ENCODE measurements around the gene RAB3GAP1.
"Not testable (repeated sequence)": the region's sequence is repeated elsewhere in the genome, so short reads cannot be mapped to it uniquely, and the experiment has no call there.

Gene RAB3GAP1

GRCh38 chr2:135052042-135052876, at the start of gene RAB3GAP1:
Gene RAB3GAP1 (plus strand): TSS chr2:135052292. CDS start chr2:135052308, 16 bp downstream.
- Histone ChIP-seq H3K4me3 (peak within 1 kb of the TSS; percentile 51 to 84 (median 81)), H3K27ac (peak within 1 kb of the TSS; percentile 65 to 99 (median 94))

- H3K27ac ChIP-seq = no peak overlapping the region
Observed at GRCh38 chr2:135002836-135003235, 49.3 kb upstream of the RAB3GAP1 start.

GRCh38 chr2:135004005-135004746, 47.9 kb upstream of the RAB3GAP1 start:
- Histone ChIP-seq H3K4me3 (no peak overlapping the region), H3K27ac (no peak overlapping the region)

More at GRCh38 chr2:135002836-135003235, 49.3 kb upstream of the RAB3GAP1 start:
- no peak overlapping the region for H3K4me3 ChIP-seq

- Histone ChIP-seq H3K27ac (no peak overlapping the region), H3K4me3 (no peak overlapping the region)
Observed at GRCh38 chr2:135005753-135006152, 46.3 kb upstream of the RAB3GAP1 start.

GRCh38 chr2:135009339-135009738, 42.8 kb upstream of the RAB3GAP1 start:
- Histone ChIP-seq H3K27ac (no peak overlapping the region), H3K4me3 (no peak overlapping the region)

GRCh38 chr2:135010200-135010942, 41.7 kb upstream of the RAB3GAP1 start:
- no peak overlapping the region for H3K4me3 ChIP-seq
- H3K27ac ChIP-seq = no peak overlapping the region

- H3K4me3 ChIP-seq = no peak overlapping the region
- H3K27ac ChIP-seq = no peak overlapping the region
Observed at GRCh38 chr2:135011633-135012032, 40.5 kb upstream of the RAB3GAP1 start.

GRCh38 chr2:135021618-135022017, 30.5 kb upstream of the RAB3GAP1 start:
- H3K4me3 ChIP-seq = no peak overlapping the region
- no peak overlapping the region for H3K27ac ChIP-seq

- Histone ChIP-seq H3K27ac (no peak overlapping the region), H3K4me3 (no peak overlapping the region)
Observed at GRCh38 chr2:135022952-135023880, 28.9 kb upstream of the RAB3GAP1 start.

GRCh38 chr2:135023886-135024485, 28.1 kb upstream of the RAB3GAP1 start:
- no peak overlapping the region for H3K27ac ChIP-seq
- H3K4me3 ChIP-seq = no peak overlapping the region

- Histone ChIP-seq H3K4me3 (no peak overlapping the region), H3K27ac (no peak overlapping the region)
Observed at GRCh38 chr2:135029481-135030134, 22.5 kb upstream of the RAB3GAP1 start.

- no peak overlapping the region for H3K27ac ChIP-seq
- H3K4me3 ChIP-seq = no peak overlapping the region
Observed at GRCh38 chr2:135030826-135031225, 21.3 kb upstream of the RAB3GAP1 start.

GRCh38 chr2:135033216-135033615, 18.9 kb upstream of the RAB3GAP1 start:
- not testable (repeated sequence) for H3K27ac ChIP-seq, H3K4me3 ChIP-seq

GRCh38 chr2:135037831-135038230, 14.3 kb upstream of the RAB3GAP1 start:
- Histone ChIP-seq H3K4me3 (no peak overlapping the region), H3K27ac (no peak overlapping the region)

GRCh38 chr2:135043345-135043744, 8.7 kb upstream of the RAB3GAP1 start:
- no peak overlapping the region for H3K4me3 ChIP-seq
- H3K27ac ChIP-seq = no peak overlapping the region

- Histone ChIP-seq H3K27ac (no peak within 1 kb of the TSS), H3K4me3 (no peak within 1 kb of the TSS)
Observed at GRCh38 chr2:135047300-135047699, 4.8 kb upstream of the RAB3GAP1 start, which contains the start of gene MAP3K19. Gene MAP3K19 (minus strand): TSS chr2:135047447. CDS start chr2:135024647, 22,800 bp downstream.

GRCh38 chr2:135048122-135048521, 4.0 kb upstream of the RAB3GAP1 start:
- Histone ChIP-seq H3K27ac (no peak overlapping the region), H3K4me3 (no peak overlapping the region)

GRCh38 chr2:135050132-135050531, 2.0 kb upstream of the RAB3GAP1 start:
- Histone ChIP-seq H3K27ac (no peak overlapping the region), H3K4me3 (no peak overlapping the region)
